ENCODE results near the gene CLRN1. TPM values are rescaled to one million over a fixed set of nuclear protein-coding genes. Genes with fewer than 3 reads are reported as not detected.

CLRN1 gene
- total RNA-seq, 2 experiments from 2014 or later: not detected

DNA sequence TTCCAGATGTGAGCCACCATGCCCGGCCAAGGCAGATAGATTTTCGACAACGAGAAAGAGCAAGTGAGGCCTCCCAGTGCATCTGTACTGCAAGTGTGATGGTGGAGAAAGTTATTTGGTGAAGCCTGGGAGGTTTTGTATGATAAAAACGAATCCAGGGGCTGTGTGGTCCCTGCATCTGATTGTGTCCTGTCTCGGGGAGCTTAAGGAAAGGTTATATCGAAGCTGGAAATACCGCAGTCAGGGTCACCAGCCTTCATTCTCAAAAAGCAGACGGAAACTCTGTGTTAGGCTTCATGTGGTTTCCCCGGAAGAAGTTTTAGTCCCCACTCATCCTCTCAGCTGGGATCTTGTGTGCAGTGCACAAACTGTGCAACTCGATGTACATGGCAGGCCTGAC lies 70.7 kb downstream of the CLRN1 start:
- H3K4me2 ChIP-seq (ENCODE audit: low read length): no peak overlapping the region
- no peaks in the 10 kb centered on the region for H3K9me2 ChIP-seq (ENCODE audit: insufficient read depth, low read length)
- H3K36me3 ChIP-seq (ENCODE audit: insufficient read depth, low read length): no peaks in the 10 kb centered on the region
- POLR2A ChIA-PET: no interaction called here
- no peaks in the 10 kb centered on the region for H4K20me1 ChIP-seq (ENCODE audit: insufficient read depth, low read length)
- CTCF ChIA-PET (ENCODE audit: unreplicated experiment): no interaction called here
- no TSS peak for BruUV-seq (replicated peaks)
- no peaks in the 10 kb centered on the region for H3K79me2 ChIP-seq (ENCODE audit: insufficient read depth, low read depth, low read length)
- no peaks in the 10 kb centered on the region for H3K4me1 ChIP-seq (ENCODE audit: insufficient read depth, low read length, poor library complexity, severe bottlenecking)
- intact Hi-C loops (cut with micrococcal nuclease; ENCODE audit: unreplicated experiment): no loop called here
- no peak overlapping the region for H3K4me3 ChIP-seq (ENCODE audit: low read depth, low read length, poor library complexity, severe bottlenecking)
- H3K9me3 ChIP-seq (ENCODE audit: low read length): no peaks in the 10 kb centered on the region
- H3K27ac ChIP-seq (ENCODE audit: low read depth, low read length, poor library complexity, severe bottlenecking): no peak overlapping the region
- TF ChIP-seq, protein P1, sequence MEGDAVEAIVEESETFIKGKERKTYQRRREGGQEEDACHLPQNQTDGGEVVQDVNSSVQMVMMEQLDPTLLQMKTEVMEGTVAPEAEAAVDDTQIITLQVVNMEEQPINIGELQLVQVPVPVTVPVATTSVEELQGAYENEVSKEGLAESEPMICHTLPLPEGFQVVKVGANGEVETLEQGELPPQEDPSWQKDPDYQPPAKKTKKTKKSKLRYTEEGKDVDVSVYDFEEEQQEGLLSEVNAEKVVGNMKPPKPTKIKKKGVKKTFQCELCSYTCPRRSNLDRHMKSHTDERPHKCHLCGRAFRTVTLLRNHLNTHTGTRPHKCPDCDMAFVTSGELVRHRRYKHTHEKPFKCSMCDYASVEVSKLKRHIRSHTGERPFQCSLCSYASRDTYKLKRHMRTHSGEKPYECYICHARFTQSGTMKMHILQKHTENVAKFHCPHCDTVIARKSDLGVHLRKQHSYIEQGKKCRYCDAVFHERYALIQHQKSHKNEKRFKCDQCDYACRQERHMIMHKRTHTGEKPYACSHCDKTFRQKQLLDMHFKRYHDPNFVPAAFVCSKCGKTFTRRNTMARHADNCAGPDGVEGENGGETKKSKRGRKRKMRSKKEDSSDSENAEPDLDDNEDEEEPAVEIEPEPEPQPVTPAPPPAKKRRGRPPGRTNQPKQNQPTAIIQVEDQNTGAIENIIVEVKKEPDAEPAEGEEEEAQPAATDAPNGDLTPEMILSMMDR (conservative IDR thresholded peaks at IDR 0.05; ENCODE audit: low read length): no peak
- TF ChIP-seq EZH2phosphoT487 (IDR thresholded peaks at IDR 0.05; ENCODE audit: borderline replicate concordance, low read depth, low read length): no peak
- no peak for DNase-seq (ENCODE audit: low spot score)
- no peak overlapping the region for H2AFZ ChIP-seq (ENCODE audit: low read length)

DNA sequence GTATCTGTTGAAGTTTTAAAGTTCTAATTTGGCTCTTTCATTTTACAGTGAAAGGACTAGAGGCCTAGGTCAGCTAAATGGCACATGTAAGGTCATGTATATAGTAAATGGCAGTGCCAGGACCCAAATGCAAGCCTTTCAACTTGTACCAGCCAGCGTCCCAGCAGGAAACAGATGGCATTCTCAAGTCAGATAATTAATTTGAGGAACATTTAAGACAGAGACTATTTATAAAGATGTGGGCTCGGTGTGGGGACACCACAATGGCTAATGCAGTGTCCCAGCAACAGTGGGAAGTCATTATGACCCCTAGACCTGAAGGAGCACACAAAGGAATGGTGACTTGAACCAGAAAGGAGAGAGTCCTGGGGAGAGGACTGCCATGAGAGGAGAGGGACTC lies 73.4 kb downstream of the CLRN1 start:
- DNase-seq (ENCODE audit: low spot score): no peak
- Histone ChIP-seq H3K36me3 (ENCODE audit: insufficient read depth, low read length) (no peaks in the 10 kb centered on the region), H3K4me3 (ENCODE audit: low read depth, low read length, poor library complexity, severe bottlenecking) (no peak overlapping the region), H4K20me1 (ENCODE audit: insufficient read depth, low read length) (no peaks in the 10 kb centered on the region), H3K9me2 (ENCODE audit: insufficient read depth, low read length) (no peaks in the 10 kb centered on the region), H2AFZ (ENCODE audit: low read length) (no peak overlapping the region), H3K4me1 (ENCODE audit: insufficient read depth, low read length, poor library complexity, severe bottlenecking) (no peaks in the 10 kb centered on the region), H3K79me2 (ENCODE audit: insufficient read depth, low read depth, low read length) (no peaks in the 10 kb centered on the region), H3K27ac (ENCODE audit: low read depth, low read length, poor library complexity, severe bottlenecking) (no peak overlapping the region), H3K4me2 (ENCODE audit: low read length) (no peak overlapping the region), H3K9me3 (ENCODE audit: low read length) (no peaks in the 10 kb centered on the region)
- CTCF ChIA-PET (ENCODE audit: unreplicated experiment): no interaction called here
- TF ChIP-seq EZH2phosphoT487 (IDR thresholded peaks at IDR 0.05; ENCODE audit: borderline replicate concordance, low read depth, low read length): no peak
- TF ChIP-seq, protein P1 (conservative IDR thresholded peaks at IDR 0.05; ENCODE audit: low read length): no peak
- BruUV-seq (replicated peaks): no TSS peak
- POLR2A ChIA-PET: no interaction called here
- intact Hi-C loops (cut with micrococcal nuclease; ENCODE audit: unreplicated experiment): no loop called here

DNA sequence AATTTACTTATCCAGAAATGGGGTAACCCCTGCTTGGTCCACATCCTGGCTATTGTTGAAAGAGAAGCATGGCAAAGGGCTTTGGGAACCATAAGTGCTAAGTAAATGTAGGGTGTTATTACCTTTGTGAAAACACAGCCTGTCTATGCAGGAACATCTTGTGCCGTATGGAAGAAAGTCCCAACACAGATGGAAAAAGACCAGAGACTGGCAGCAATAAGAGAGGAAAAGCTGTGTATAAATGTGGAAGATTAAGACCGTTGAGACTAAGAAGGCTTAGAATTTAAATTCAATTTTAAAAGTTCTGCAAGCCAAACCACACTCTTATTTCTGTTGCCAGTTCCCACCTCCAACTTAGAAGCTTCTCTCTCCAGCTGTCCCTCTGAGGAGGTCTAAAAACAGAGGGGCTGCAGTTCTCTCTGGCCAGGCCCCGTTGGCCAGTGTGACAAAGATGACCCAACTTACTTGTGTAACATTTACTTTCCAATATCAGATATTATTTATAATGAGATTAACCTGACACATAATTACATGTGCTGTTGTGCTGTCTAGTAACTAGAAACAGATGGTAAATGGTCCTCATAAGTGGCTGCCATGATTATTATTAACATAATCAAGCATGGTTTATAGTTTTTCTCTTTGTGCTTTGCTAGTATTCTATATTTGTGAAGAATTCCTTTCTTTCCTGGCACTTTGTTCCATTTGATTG lies 74.3 kb downstream of the CLRN1 start:
- H3K27ac ChIP-seq (ENCODE audit: low read depth, low read length, poor library complexity, severe bottlenecking): no peak overlapping the region
- ChIA-PET POLR2A (interaction anchor here (0.6 kb wide), 1 partner anchor 422 kb away, joined by 3 read pairs; no protein-coding TSS in a partner anchor), CTCF (ENCODE audit: unreplicated experiment) (no interaction called here)
- no peaks in the 10 kb centered on the region for H3K9me3 ChIP-seq (ENCODE audit: low read length)
- no peak overlapping the region for H2AFZ ChIP-seq (ENCODE audit: low read length)
- no peaks in the 10 kb centered on the region for H3K9me2 ChIP-seq (ENCODE audit: insufficient read depth, low read length)
- no peak overlapping the region for H3K4me3 ChIP-seq (ENCODE audit: low read depth, low read length, poor library complexity, severe bottlenecking)
- no peaks in the 10 kb centered on the region for H4K20me1 ChIP-seq (ENCODE audit: insufficient read depth, low read length)
- intact Hi-C loops (cut with micrococcal nuclease; ENCODE audit: unreplicated experiment): no loop called here
- TF ChIP-seq EZH2phosphoT487 (IDR thresholded peaks at IDR 0.05; ENCODE audit: borderline replicate concordance, low read depth, low read length): no peak
- TF ChIP-seq, protein P1 (conservative IDR thresholded peaks at IDR 0.05; ENCODE audit: low read length): no peak
- no peak for DNase-seq (ENCODE audit: low spot score)
- no peaks in the 10 kb centered on the region for H3K79me2 ChIP-seq (ENCODE audit: insufficient read depth, low read depth, low read length)
- H3K36me3 ChIP-seq (ENCODE audit: insufficient read depth, low read length): no peaks in the 10 kb centered on the region
- no peak overlapping the region for H3K4me2 ChIP-seq (ENCODE audit: low read length)
- no TSS peak for BruUV-seq (replicated peaks)
- H3K4me1 ChIP-seq (ENCODE audit: insufficient read depth, low read length, poor library complexity, severe bottlenecking): no peaks in the 10 kb centered on the region
